Epithelial cell of proximal tubule (primary cell): Measurements from ENCODE around the gene CNOT2. TPM values are rescaled to one million over a fixed set of nuclear protein-coding genes. Genes with fewer than 3 reads are reported as not detected.
"Not testable (repeated sequence)": the region's sequence is repeated elsewhere in the genome, so short reads cannot be mapped to it uniquely, and the experiment has no call there.

Experiments
- DNase-seq: peaks from one replicate; pipeline ENCODE4 v3.0.0-alpha.2; 2011; ENCODE audit warnings: low read depth
- H3K4me3 ChIP-seq: 2 replicates; pipeline ENCODE4 v1.5.1; 2011; ENCODE audit warnings: low read depth, mild to moderate bottlenecking, low read length
- CTCF ChIP-seq: conservative IDR thresholded peaks from 2 replicates; pipeline ENCODE4 v1.5.1; 2012; ENCODE audit warnings: low read depth, mild to moderate bottlenecking, low read length
- total RNA-seq: library from RNA; depleted of rRNA; stranded (reverse); fragments of >200 nt; gene quantifications from 2 replicates; pipeline ENCODE4 v1.2.3, GENCODE V29; 2015

The CNOT2 gene
- total RNA-seq, 1 donor from 2014 or later, result 62.6 TPM

GRCh38 chr12:70288817-70289216 lies 45.6 kb downstream of the CNOT2 start:
- no peak for TF ChIP-seq CTCF
- no peak overlapping the region for H3K4me3 ChIP-seq
- DNase-seq, result no peak

GRCh38 chr12:70290116-70290515 lies 46.9 kb downstream of the CNOT2 start:
- DNase-seq, result no peak
- H3K4me3 ChIP-seq, result no peak overlapping the region
- TF ChIP-seq CTCF, result no peak

GRCh38 chr12:70292017-70292776 lies 49.0 kb downstream of the CNOT2 start:
- no peak for TF ChIP-seq CTCF
- no peak overlapping the region for H3K4me3 ChIP-seq

GRCh38 chr12:70304684-70305555 lies 61.7 kb downstream of the CNOT2 start:
- H3K4me3 ChIP-seq, DNase-seq: not testable (repeated sequence)

More at GRCh38 chr12:70292017-70292776, 49.0 kb downstream of the CNOT2 start:
- no peak for DNase-seq

- DNase-seq, result no peak
- no peak overlapping the region for H3K4me3 ChIP-seq
- no peak for TF ChIP-seq CTCF
Observed at GRCh38 chr12:70305794-70306193, 62.6 kb downstream of the CNOT2 start.

- TF ChIP-seq CTCF, result no peak
- DNase-seq, result no peak
- H3K4me3 ChIP-seq, result no peak overlapping the region
Observed at GRCh38 chr12:70306676-70307075, 63.4 kb downstream of the CNOT2 start.

- no peak for DNase-seq
- H3K4me3 ChIP-seq, result no peak overlapping the region
- TF ChIP-seq CTCF, result no peak
Observed at GRCh38 chr12:70307868-70308267, 64.6 kb downstream of the CNOT2 start.
